NCI-H1105 treated with DMSO at 0.1 percent for 48 hours (cell line): ENCODE data around the gene PKM.
"Not testable (repeated sequence)": the region's sequence is repeated elsewhere in the genome, so short reads cannot be mapped to it uniquely, and the experiment has no call there.

Source experiments
- DNase-seq: peaks from one replicate; lab custom pipeline; 2025; lab: John Stamatoyannopoulos, UW

PKM gene

DNA sequence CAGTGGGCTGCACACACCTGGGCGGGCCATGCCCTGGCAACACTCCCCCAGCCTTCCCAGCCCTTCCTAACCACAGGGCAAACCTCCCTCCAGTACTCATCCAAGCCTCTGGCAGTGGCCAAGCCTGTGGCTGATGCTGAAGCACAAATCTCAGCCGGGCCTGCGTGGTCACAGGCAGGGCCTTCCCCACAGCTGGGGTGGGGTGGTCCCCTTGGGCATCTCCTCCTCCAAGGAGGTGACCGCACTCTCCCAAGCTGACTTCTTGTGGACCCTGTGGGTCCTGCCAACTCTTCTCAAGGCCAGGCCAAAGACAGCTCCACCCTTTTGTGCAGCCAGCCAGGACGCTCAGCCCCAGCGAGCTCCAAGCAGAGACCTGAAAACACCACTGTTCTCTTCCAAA, 54.8 kb downstream of the PKM start:
- DNase-seq: no peak

DNA sequence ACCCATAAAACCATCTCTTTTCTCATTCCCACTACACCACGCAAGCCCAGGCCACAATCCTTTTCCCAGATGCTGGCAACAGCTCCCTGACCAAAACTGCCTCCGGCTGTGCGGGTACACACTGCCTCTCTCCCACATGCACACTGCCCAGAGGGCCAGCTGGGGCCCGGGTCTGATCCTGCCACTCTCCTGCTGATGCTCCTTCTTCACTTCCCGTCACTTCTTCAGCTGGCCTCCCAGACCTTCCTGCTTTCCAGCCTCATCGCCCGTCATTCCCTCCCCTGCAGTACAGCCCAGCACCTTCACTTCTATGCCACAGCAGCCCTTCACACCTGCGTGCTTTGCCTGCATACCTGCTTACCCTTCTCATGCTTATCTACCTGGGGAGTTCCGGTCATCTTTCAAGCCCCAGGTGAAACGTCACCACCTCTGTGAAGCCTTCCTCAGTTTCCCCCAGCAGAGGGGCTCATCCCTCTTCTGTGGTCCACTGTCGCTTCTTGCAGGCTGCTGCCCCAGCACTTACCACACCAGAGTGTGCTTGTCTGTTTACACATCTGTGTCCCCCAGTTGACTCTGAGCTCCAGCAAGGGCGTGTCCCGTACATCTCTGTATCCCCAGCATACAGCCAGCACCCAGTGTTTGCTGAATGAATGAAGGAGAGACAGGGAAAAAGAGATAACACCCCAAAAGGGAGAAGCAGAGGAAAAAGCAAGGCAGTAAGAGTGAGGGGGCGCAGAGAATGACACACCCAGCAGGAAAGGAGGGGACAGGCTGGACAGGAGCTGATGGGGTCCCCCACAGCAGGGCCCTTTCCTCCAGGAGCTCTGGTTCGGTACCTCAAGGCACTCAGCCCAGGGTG, 55.6 kb downstream of the PKM start:
- no peak for DNase-seq

GRCh38 chr15:72174551-72175165, 56.3 kb downstream of the PKM start:
- no peak for DNase-seq

DNA sequence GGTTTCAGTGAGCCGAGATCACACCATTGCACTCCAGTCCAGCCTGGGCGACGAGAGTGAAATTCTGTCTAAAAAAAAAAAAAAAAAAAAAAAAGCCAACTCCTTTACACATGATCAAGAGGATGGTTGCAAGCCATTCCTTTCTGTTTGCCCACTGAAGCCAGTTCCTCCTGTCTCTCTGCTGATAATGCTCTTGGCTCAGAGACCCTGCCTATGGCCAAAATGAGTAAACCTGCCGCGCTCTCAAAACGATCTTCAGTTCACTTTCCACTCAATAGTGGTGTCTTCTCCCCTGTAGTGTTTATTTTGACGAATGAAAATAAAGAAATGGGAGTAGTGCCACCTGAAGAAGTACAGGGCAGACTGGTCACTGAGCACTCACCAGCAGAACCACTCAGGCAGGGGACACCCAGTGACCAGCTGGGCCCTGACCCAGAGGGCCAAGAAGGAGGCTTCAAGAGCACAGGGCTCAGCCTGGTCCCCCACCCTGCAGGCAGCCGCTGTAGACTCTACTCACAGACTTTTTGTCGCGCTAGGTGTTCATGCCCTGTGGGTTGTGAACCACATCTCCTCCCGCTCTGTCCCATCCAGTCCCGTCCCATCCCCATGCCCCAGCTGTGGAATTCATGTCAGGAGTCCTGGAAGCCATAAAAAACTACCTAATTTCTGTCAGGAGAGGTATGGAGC, 57.0 kb downstream of the PKM start:
- no peak for DNase-seq

- no peak for DNase-seq
These were observed 57.6 kb downstream of the PKM start for GRCh38 chr15:72173401-72173800.

DNA sequence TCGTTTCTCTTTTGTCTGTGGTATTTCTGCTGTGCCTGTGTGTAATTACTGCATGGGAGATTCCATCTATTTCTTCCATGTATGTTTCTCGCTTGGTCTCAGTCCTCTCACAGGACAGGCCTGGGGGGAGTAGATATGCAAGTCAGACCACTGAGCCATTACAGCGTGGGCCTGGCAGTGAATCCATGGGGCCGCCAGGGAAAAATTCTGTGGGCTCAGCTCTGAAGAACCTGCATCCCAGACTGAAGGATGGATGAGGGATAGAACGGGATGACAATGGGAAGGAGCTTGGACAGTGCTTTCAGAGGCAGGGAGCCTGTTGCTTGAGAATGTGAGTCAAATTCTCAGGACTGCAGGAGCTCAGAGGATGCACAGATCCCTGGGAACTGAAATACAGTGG, 58.2 kb downstream of the PKM start:
- DNase-seq: no peak

DNA sequence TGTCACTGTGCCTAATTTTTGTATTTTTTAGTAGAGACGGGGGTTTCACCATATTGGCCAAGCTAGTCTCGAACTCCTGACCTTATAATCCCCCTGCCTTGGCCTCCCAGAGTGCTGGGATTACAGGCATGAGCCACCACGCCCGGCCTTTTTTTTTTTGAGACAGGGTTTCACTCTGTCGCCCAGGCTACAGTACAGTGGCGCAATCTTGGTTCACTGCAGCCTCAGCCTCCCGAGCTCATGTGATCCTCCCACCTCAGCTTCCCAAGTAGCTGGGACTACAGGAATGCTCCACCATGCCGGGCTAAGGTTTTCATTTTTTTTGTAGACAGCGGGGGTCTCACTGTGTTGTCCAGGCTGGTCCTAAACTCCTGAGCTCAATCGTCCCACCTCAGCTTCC, 59.0 kb downstream of the PKM start:
- DNase-seq: not testable (repeated sequence)

DNA sequence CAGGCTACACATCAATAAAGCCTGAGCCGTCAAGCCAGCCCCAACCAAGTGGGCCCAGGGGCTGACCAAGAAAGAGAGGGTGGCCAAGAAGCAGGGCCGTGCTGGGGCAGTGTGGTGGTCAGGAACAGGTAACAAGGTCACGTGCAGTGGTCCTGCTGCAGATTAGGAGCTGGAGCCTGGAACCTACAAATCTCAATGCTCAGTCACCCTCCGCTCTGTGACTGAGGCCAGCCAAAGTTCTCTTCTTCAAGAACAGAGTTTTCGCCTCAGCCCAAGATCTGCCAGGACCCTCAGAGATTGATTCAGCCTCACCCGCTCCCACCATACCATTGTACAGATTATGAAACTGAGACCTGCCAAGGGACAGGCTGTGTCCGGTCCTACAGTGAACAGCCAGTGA, 60.3 kb downstream of the PKM start:
- DNase-seq: no peak

DNA sequence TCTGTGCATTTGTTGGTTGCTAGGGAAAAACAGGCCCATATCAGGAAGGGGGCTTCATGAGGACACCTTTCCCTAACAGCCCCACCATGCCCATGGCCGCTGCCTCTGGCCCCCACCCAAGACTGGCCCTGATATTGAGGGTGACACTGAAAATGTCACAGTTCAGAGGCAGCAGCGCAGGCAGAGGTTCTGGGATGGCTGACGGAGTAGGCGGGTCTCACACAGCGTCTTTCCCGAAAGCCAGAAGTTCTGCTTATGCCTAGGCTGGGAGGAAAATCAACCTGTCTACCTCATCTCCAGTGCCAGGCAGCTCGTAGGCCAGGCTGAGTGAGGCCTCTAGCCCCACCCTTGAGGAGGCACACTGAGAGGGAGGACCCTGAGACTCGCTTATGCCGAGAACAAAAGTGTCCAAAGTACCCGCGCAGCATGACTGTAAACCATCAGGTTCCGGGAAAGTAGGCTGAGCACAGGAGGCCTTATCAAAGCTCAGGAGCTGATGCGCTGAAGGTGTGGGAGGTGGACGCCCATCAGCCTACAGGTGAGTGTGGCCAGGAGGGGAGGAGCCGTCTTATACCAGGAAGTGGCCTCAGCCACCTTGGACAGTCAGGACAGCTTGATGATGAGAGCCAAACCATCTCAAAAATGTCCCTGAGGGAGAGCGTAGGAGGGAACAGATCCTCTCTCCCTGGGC, 60.9 kb downstream of the PKM start:
- no peak for DNase-seq

DNA sequence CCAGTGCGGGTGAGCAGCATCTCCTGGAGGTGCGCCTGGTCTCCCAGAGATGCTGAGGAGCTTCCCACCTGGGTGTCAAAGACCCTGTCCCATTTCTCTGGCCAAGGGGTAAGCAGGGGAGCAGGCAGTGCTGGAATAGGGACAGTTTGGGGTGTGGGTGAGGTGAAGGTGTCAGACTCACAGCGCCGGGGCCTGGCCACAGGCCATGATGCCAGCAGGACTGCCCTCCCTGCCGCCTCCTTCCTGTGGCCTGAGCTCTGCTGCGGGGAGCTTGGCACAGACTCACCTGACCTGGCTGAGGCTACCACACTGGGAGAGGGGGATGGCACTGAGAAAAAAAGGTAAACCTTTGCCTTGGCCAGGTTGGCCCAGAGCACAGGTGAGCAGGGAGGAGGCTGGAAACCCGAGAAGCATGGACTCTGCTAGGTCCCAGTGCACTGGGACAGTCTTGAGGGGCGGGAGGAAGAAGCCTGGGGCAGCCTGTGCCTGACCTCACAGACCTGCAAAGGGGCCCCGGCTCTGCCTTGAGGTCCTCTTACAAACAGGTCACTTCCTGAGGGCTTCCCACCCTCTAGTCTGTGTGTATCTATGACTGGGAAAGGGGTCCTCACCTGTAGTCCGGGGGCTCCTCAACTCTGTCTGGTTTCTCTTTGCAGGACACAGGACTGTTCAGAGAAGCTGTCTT, 61.6 kb downstream of the PKM start:
- DNase-seq: no peak

DNA sequence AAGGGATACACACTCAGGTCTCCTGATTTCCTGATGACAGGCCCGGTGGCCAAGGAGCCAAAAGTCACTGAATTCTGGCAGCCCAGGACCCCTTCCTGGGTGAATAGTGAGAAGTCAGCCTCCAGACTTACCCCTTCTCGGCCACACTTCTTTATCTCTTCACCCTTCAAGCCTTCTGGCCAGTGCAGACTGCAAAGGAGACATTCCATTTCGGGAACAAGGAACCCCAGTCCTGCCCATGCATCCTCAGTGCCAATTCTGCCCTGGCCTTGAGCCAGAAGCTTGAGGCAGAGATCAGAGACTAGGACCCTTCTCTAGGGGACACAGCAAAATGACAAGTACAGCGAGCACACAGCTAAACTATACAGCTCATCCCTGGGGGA, 62.2 kb downstream of the PKM start:
- DNase-seq: no peak

- DNase-seq: no peak
These were observed 62.7 kb downstream of the PKM start for GRCh38 chr15:72168131-72168807.

GRCh38 chr15:72167445-72167844, 63.5 kb downstream of the PKM start:
- no peak for DNase-seq

- DNase-seq: no peak
These were observed 64.1 kb downstream of the PKM start for GRCh38 chr15:72166716-72167417.

GRCh38 chr15:72163719-72164118, 67.3 kb downstream of the PKM start:
- DNase-seq: no peak

- no peak for DNase-seq
These were observed 68.4 kb downstream of the PKM start for GRCh38 chr15:72162569-72162968.

DNA sequence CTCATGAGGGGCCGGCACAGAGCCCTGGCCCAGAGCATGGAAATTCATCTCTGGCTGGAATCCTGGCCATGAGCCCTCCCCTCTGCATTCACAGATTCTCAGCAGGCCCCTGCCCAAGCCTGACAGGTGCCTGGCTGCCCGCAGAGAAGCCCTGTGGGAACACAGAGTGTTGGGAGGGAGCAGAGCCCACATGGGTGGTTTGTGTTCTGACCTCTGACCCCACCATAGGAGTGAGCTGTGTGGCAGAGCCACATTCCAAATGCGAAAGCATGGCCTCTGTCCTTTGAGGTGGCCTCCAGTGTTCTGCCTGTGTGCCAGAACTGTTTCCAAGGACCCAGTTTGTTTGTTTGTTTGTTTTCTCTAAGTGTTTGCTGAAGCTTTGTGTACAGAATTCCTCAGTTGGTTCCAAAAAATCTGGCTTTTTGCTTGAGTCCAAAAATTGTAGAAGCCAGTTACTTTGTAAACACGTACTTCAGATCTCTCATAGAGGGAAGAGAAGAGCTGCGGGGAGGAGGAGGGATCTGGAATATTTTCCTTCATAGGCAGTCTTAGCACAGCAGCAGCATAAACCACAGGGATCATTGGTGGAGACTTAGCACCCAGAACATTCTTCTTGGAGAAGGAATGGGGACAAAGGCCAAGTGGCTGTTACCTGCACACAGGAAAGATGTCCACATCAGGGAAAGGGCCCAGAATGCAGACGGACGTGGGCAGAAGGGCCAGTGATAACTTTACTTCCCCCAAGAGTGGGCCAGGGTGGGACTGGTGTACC, 69.4 kb downstream of the PKM start:
- no peak for DNase-seq

- DNase-seq: no peak
These were observed 70.2 kb downstream of the PKM start for GRCh38 chr15:72160696-72161245.

DNA sequence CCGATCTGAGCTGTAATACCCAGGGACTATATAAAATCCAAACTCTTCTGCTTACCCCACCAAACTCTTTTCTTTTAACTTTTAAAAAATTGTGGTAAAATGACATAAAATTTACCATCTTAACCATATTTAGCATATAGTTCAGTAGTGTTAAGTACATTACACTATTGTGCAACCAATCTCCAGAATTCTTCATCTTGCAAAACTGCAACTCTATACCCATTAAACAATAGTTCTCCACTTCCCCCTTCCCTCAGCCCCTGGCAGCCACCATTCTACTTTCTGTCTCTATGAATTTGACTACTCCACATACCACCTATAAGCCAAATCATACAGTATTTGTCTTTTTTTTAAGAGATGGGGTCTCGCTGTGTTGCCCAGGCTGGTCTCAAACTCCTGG, 74.1 kb downstream of the PKM start:
- no peak for DNase-seq
